ENCODE results near the gene HECTD4. TPM values are rescaled to one million over a fixed set of nuclear protein-coding genes. Genes with fewer than 3 reads are reported as not detected.
"Not testable (repeated sequence)": the region's sequence is repeated elsewhere in the genome, so short reads cannot be mapped to it uniquely, and the experiment has no call there.

Gene HECTD4
- total RNA-seq, 1 experiment from 2014 or later: 13.1 TPM

GRCh38 chr12:112111931-112112330, 270.3 kb downstream of the HECTD4 start:
- no peak overlapping the region for H3K27ac ChIP-seq
- no peak for DNase-seq
- H3K9me3 ChIP-seq (replicated peaks): no peaks in the 10 kb centered on the region
- no peaks in the 10 kb centered on the region for H3K27me3 ChIP-seq
- H3K4me1 ChIP-seq: no peaks in the 10 kb centered on the region
- H3K36me3 ChIP-seq: no peaks in the 10 kb centered on the region
- no peak overlapping the region for H3K4me3 ChIP-seq

- H3K36me3 ChIP-seq; H3K27me3 ChIP-seq; H3K27ac ChIP-seq; H3K9me3 ChIP-seq (replicated peaks); DNase-seq; H3K4me1 ChIP-seq: not testable (repeated sequence)
- H3K4me3 ChIP-seq: peak overlapping the region; percentile 85
These were observed 271.2 kb downstream of the HECTD4 start for GRCh38 chr12:112110787-112111662.

Other genes with a start within 250 kb of the HECTD4 start
- 2,828 and 2,941 TPM in 2 replicates for gene RPL6, start 27.2 kb upstream of the HECTD4 start, total RNA-seq (2014; rRNA removed; shearing (Covaris generic))
- gene PTPN11, start 36.5 kb upstream of the HECTD4 start, total RNA-seq (2014; rRNA removed; shearing (Covaris generic)): 85.1 and 90.6 TPM in 2 replicates